Fibroblast of skin of left quadriceps (primary cell): ENCODE measurements around the gene UBA52.
"Not testable (repeated sequence)": the region's sequence is repeated elsewhere in the genome, so short reads cannot be mapped to it uniquely, and the experiment has no call there.

Experiments
- DNase-seq, 2 experiments: peaks; one replicate each; pipeline ENCODE4 v3.0.0-alpha.2; 2013; ENCODE audit warnings: low read depth in 2 of 2

UBA52 gene

DNA sequence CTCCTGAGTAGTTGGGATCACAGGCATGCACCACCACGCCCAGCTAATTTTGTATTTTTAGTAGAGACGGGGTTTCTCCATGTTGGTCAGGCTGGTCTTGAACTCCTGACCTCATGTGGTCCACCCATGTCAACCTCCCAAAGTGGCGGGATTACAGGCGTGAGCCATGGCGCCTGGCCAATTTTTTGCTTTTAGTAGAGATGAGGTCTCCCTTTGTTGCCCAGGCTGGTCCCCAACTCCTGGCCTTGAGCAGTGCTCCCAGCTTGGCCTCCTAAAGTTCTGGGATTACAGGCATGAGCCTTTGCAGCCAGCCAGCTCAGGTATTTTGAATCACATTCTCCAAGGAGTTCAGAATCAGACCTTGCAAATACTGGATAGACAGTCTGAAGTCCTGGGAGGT is 21.1 kb downstream of the UBA52 start:
- not testable (repeated sequence) for DNase-seq

- no peak for DNase-seq
Measured at GRCh38 chr19:18593367-18594095, 21.9 kb downstream of the UBA52 start.

DNA sequence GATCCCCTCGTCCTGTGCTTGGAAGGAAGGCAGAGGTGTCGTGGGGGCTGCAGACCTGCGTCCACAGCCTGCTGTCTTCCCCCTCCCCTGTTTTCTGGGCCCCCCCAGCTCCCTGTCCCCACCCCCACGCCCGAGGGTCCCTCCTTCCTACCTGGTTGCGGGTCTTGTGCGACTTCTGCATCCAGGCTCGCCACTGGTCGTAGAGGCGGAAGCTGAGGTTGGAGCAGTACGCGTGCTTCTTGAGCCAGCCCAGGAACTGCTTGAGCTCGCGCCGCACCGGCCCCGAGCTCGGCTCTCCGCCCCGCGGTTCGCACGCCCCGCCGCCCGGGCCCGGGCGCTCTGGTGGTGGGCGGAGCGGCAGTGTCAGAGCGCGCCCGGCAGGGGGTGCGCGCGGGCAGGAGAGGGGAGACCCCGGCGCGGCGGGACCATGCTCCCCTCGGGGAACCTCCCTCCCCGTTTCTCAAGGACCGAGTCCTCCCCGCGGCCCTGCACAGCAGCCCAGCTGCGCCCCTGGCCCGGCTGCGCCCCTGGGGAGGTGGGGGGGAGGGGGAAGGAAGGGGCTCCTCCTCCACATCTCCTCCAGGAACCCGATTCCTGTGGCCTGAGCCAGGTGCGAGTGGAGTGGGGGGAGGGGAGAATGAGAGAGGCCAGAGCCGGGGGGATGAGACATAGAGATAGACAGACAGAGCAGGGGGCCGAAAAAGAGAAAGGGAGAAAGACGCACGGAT is 22.6 kb downstream of the UBA52 start:
- peak; percentile 34 to 45 for DNase-seq

DNA sequence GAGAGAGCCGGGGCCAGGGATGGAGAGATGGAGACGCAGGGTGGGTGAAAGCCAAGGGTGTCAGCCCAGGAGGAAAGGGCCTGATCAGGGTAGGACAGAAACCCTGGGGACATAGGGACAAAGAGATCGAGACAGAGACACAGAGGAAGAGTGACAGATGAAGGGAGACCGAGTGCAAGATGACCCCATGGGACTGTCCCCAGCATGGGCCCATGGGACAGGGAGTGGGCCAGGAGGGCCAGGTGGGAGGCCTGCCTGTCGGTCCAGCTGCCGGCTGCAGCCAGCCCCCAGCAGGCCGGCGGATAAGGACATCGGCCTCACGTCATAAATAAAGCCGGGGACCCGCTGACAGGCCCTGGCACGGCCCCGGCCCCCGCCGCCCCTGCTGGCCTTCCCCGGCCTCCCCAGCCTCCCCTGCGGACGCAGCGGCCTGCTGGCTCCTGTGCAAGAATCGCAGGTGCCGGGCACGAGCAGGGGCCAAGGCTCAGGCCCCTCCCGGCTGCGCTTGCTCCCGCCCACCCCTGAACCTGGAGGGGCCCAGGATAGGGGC is 23.2 kb downstream of the UBA52 start:
- DNase-seq, result no peak

GRCh38 chr19:18595475-18595874 is 23.8 kb downstream of the UBA52 start:
- no peak for DNase-seq

DNA sequence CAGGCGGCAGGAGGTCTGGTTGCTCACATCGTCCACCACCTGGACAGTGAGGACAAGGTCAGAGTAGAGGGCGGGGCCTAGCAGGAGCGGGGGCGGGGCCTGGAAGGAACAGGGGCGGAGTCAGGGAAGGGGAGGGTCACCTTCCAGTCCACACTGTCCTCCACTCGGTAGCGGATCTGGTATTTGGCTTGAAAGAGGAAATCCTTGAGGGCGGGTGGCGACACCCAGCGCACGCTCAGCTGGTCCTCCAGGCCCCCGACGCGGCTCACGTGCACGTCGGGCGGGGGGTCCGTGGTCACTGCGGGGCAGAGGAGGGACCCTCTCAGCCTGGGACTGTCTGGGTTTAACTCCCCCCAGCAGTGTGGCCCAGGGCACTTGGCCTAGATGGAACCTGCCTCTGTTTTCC is 25.1 kb downstream of the UBA52 start:
- no peak for DNase-seq

DNA sequence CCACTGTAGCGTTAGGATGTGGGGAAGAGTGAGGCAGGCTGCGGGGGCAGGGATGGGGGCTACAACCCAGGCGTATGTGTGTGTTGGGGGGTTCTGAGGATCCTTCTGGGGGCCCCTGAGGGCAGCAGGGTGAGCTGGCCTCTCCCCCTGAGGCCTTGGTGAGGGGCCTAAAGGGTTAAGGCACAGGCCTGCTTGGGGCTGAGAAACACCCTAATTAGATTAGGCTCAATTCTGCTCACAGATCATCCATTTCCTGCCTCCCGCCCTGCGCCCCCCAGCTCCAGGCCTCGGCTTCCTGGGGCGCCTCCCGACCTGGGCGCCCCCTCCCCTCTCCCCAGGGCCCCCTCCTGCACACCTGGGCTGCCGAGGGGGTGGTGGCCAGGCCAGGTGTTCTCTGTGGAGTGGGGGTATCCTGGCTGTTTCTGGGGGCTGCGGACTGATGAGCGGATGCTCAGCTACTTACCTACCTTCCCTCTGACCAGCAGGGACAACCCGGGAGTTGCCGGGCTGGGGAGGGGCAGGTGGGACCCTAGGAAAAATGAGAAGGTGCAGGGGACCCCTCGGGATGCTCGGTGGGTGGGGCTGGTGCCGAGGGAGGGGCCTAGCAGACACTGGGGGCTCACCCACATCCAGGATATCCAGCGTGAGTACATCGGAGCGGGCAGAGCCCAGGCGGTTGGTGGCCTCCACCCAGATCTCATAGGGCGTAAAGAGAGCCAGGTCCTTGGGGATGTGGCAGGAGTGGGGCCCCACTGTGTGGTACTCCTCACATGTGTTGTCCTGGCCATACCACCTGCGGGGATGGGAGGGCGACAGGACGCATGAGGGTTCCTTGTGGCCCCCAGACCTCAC is 26.4 kb downstream of the UBA52 start:
- no peak for DNase-seq

GRCh38 chr19:18599485-18599884 is 27.8 kb downstream of the UBA52 start:
- DNase-seq, result no peak

GRCh38 chr19:18600692-18601397 is 29.2 kb downstream of the UBA52 start:
- not testable (repeated sequence) for DNase-seq

- no peak for DNase-seq
Measured at GRCh38 chr19:18601875-18602274, 30.2 kb downstream of the UBA52 start.

DNA sequence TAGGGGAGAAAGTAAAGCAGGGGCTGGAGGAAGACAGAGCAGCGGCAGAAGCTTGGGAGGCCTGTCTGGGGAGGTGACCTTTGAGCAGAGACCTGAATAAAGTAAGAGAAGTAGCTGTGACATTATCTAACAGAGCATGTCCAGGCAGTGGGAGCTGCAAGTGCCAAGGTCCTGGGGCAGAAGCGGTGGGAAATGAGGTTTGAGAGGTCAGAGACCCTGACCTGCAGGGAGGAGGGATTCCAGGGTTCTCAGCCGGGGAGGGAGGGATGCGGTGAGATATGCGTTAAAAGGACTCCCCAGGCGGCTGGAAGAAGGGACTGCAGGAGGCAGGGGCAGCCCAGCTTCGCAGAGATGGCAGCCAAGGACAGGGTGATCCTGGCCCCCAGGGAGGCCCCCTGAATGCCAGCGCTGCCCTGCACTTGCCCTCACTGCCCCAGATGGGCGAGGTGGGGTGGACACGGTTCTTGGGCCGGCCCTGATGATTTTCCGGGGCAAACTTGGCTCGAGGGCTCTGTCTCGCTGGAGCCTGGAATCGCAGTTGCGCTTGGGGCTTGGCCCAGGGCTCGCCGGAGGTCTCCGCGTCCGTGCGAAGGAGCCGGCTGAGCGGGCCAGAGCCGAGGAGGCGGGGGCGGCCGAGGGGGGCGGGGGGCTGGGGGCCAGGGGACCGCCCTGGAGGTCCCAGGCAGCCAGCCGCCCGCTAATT is 31.7 kb downstream of the UBA52 start:
- no peak for DNase-seq

- DNase-seq, result no peak
Measured at GRCh38 chr19:18603958-18604819, 32.5 kb downstream of the UBA52 start.

GRCh38 chr19:18604820-18605159 is 33.1 kb downstream of the UBA52 start:
- DNase-seq, result no peak

DNA sequence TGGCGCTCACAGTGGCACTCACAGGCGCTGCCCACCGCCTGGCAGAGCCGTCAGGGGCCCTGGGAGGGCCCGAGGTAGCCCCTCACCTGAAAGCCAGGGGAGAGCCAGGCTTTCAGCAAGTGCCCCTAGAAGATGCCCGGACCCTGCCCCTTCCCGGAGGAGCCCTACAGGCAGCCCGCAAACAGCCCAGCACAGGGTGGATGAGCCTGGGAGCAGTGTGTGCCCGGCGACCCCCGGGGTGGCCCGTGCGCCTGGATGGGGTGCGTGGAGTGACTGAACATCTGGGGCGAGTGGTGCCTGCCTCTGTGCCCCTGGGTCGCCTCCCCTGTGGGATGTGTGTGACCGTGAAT is 33.5 kb downstream of the UBA52 start:
- DNase-seq, result no peak

GRCh38 chr19:18605546-18606280 is 34.1 kb downstream of the UBA52 start:
- DNase-seq, result no peak

DNA sequence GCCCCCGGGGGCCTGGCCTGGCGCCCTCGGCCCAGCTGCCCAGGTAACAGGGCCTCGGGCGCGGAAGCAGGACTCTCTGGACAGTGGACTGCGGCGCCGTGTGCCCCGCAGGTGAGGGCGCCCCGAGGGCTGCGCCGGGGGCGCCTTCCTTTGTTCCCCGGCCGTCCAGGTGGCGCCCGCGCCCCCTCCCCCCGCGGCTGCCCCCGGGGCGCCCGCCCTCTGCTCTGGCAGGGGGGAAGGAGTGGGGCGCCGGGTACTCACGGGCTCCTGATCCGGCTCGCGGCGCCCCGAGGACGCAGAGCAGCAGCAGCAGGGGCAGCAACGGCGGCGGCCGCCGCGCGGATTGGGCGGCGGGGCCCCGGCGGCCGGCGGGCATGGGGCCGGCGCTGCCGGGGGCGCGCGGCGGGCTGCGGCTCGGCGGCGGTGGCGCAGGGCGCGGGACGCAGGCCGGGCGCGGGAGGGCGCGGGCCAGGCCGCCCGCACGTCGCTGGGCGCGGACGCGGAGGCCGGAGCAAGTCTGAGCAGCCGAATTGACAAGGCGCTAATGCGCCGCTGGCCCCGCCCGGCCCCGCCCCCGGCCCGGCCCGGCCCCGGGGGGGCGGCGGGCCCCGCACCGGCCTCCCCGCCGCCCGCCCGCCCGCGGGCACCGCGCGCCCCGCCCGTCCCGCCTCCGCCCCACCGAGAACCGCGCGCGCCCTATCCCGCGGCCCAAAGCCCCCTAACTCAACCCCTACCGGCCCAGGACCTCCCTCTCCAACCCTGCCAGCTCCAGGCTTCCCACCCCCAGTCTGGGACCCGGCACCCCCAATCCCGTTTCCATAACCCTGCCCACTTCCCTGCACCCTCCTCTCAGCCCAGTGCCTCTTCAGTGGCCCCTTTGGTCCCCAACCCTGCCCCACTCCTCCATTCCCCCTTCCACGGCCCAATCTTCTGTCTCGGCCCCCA is 34.9 kb downstream of the UBA52 start, which contains the start of gene CRLF1:
Gene CRLF1, minus strand, starts transcription at position 519 of the 945 bp plus-strand sequence. Its CDS starts 143 bp downstream, at position 376.
- no peak for DNase-seq

GRCh38 chr19:18607226-18608101 is 35.8 kb downstream of the UBA52 start:
- DNase-seq, result no peak
